GM18526 (cell line): ENCODE measurements around the gene ACOT8.
A peak's percentile ranks its signal among the peaks of the same experiment; 100 is the strongest.

Experiments
- POLR2A ChIP-seq: IDR thresholded peaks from 3 replicates; pipeline ENCODE4 v1.6.1; 2011; ENCODE audit not compliant: insufficient read length; ENCODE audit errors: extremely low read depth

The ACOT8 gene

DNA sequence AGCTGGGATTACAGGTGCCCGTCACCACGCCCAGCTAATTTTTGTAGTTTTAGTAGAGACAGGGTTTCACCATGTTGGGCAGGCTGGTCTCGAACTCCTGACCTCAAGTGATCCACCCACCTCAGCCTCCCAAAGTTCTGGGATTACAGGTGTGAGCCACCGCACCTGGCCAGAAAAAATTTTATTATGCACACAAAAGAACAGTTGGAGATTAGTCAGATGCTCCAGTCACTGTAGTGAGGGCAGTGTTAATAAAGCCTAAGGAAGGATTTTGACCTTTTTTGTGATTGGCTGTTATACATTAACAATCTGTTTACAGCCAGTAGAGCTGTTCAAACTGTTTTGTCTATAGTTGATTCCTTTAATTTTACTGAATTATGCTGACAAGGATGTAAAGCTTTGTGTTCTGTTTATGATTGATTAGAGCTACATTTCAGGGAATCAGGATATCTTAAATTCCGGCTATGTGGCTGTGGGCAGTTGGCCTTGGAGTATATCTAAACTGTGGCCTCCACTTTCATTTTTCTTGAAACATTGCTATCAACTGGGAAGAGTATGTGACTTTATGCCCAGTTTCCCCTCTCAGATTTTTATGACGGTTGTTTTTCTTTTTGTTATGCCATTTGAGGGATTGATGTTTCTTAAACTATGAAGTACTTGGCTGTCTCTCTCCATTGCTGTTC lies 10.1 kb upstream of the ACOT8 start:
- no peak for TF ChIP-seq POLR2A

DNA sequence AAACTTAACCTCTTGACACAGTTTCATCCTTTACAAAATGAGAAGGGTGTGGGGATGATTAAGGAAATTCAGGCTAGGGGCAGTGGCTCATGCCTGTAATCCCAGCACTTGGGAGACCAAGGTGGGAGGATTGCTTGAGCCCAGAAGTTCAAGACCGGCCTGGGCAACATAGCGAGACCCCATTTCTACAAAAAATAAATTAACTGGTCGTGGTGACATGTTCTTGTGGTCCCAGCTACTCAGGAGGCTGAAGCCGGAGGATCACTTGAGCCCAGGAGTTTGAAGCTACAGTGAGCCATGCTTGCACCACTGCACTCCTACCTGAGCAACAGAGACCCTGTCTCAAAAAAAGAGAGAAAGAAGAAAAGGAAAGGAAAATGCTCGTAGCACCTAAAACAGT lies 9.3 kb upstream of the ACOT8 start:
- TF ChIP-seq POLR2A: no peak

DNA sequence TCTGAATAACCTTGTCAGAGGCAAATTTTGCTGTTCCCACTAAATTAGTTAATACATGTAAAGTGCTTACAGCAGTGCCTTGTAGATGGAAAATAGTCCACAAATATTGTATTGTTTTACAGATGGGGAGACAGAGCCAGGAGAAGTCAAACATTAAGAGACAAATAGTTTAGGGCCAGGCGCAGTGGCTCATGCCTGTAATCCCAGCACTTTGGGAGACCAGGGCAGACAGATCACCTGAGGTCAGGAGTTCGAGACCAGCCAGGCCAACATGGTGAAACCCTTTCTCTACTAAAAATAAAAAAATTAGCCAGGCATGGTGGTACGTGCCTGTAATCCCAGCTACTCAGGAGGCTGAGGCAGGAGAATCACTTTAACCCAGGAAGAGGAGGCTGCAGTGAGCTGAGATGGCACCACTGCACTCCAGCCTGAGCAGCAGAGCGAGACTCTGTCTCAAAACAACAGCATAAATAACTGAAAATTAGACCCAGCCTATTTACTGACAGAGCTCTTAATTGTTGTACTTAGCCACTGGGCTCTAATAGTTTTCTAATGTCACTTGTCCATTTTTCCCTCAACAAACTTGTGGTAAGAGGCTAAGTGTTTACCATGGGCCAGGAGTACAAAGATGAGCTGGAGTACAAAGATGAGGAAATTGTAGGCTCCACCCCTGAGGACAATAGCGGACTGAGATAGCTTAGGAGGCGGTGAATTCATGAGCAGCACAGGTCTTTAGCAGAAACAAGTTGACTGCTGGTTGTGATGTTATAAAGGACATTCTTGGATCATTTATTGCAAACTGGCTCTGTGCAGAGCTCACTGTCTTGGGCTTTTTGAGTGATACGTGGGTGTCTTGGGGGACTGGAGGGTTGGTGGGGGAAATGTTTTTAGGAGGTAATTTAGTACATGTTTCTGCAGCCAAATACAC lies 6.6 kb upstream of the ACOT8 start:
- no peak for TF ChIP-seq POLR2A

DNA sequence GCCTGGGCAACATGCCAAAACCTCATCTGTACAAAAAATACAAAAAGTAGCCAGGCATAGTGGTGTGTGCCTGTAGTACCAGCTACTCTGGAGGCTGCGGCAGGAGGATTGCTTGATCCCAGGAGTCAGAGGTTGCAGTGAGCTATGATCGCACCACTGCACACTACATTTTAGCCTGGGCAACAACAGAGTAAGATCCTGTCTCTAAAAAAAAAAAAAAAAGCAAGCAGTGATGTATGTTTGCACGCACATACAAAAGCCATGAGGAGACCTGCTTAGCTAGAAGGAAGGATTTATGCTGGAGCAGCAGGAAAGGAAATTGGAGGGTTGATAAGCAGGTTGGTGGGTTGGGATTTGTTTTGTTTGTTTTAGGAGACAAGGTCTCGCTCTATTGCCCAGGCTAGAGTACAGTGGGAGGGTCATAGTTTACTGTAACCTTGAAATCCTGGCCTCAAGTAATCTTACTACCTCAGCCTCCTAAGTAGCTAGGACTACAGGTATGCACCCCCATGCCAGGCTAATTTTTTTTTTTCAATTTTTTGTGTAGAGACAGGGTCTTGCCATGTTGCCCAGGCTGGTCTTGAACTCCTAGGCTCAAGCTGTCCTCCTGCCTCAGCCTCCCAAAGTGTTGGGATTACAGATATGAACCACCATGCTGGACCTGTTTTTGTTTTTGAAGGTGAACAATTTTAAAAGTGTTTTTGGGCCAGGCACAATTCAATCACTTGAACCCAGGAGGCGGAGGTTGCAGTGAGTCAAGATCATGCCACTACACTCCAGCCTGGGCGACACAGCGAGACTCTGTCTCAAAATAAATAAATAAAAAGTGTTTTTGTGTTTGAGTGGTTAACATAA lies 4.3 kb upstream of the ACOT8 start:
- no peak for TF ChIP-seq POLR2A

DNA sequence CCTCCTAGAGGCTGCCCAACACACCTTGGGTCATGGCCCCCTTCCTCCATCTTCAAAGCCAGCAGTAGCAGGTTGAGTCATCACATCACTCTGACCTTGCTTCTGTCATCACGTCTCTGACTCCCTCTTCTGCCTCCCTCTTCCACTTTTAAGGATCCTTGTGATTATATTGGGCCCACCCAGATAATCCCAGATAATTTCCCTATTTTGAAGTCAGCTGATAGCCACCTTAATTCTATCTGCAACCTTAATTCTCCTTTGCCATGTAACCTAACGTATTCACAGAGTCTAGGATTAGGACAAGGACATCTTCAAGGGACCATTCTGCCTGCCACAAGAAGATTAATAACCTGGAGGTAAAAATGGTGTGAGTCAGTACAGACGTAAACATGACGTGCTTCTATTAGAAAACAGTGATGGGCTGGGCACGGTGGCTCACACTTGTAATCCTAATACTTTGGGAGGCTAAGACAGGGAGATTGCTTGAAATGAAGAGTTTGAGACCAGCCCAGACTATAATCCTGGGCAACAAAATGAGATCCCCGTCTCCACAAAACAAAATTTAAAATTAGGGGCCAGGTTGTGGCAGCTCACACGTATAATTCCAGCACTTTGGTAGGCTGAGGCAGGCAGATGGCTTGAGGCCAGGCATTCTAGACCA lies 3.5 kb upstream of the ACOT8 start:
- TF ChIP-seq POLR2A: no peak

DNA sequence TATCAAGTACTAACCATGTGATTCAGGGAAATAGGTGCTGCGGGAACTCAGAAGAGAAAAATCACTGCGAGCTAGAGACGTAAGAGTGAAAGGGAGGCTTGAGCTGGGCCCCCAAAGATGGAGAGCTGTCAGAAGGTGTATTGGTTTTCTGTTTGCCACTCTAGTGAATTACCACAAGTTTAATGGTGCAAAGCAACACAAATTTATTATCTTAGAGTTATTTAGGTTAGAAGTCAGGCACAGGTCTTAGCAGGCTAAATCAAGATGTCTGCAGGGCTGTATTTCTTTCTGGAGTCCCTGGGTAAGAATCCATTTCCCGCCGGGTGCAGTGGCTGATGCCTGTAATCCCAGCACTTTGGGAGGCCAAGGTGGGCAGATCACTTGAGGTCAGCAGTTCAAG lies 2.7 kb upstream of the ACOT8 start:
- TF ChIP-seq POLR2A: no peak

DNA sequence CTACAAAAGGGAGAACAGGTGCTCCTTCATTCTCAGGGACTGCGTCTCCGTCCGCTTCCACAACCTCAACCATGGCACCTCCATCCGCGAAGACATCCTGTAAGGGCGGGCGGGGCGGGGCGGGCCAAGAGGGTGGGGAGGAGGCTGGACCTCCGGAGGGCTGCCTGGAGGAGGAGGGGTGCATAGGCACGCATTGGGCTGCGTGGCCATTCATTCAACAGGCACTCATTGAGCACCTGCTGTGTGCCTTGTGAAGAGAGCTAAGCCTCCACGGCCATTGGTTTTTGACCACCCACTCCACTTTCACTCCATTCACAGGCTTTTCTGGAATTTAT lies 657 bp upstream of the ACOT8 start:
- TF ChIP-seq POLR2A: peak; percentile 1

DNA sequence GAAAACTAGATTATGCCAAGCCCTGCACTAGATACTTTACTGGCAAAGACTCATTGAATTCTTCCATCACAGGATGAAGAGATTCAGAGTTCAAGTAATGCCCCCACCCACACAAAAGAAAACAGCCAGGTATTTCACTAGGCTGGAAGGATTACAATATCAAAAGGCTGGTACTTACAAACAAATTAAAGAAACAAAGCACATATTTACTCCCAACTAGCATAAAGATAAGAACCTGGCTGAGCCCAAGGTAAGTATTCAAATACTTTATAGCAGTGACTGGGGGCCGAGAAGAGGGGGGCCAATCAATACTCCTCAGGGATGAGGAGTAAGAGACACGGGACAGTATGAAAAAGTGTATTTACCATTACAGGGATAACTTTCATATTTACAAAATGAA lies 3.7 kb downstream of the ACOT8 start:
- TF ChIP-seq POLR2A: no peak

DNA sequence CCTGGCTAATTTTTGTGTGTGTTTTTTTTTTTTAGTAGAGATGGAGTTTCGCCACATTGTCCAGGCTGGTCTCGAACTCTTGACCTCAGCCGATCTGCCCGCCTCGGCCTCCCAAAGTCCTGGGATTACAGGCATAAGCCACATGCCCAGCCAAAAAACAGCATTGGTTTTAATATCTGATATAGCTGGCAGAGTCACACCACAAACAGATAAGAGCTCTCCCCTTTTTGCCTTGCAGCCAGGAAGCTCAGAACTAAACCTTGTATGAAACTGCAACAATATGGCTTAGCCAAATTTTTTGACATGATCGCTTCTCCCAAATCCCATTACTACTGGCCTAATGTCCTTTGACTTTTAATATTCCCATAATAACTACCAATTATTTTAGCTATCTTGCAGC lies 4.9 kb downstream of the ACOT8 start:
- TF ChIP-seq POLR2A: no peak

DNA sequence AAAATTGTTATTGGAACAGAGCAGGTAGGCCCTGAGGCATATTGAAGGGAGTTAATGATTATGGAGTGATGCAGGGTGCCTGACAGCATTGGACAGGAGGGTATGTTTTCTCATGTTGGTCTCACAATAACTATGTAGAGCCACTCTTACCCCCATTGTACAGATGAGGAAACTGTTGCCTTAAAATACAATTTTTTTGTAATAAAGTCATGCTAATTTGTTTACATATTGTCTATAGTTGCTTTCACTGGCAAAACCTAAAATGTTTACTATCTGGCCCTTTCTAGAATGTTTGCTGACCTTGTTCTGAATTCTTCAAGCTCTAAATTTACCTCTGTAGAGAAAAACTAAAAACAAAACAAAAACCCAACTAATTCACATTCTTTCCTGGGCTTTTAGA lies 5.7 kb downstream of the ACOT8 start:
- no peak for TF ChIP-seq POLR2A

DNA sequence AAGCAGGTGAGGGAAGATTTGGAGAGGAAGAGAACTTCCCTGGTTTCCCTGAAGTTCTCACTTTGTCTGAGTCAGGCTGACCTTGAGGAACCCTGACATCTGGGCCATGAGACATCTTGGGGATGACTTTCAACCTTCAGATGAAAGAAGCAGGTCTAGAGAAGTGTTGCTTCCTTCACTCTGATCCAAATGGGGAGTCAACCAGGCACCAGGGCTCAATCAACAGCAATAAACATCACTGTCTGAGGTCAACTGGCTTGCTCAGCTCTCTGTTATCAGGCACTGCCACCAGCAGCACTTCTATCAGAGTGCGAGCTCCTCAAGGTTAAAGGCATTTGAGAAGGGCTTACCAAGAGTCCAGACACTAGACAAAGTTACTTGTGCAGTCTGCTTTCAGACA lies 6.3 kb downstream of the ACOT8 start:
- TF ChIP-seq POLR2A: no peak

DNA sequence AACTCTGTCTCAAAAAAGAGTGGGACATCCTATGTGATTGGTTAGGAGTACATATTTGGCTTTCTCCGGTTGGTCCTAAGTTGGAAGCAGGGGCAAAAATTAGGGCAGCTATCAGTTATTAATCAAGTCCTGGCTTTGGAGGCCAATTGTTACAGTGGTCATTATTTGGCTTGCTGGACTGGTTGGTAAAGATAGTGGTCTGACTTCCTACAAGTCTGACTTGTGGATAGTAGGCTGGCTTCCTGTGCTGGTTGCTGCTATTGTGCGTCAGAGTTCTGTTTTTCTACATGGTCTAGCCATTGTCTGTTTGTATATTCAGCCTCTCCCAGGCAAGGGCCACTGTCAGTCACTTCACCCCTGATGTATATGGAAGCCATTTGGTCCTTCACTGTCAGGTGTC lies 7.0 kb downstream of the ACOT8 start:
- TF ChIP-seq POLR2A: no peak

DNA sequence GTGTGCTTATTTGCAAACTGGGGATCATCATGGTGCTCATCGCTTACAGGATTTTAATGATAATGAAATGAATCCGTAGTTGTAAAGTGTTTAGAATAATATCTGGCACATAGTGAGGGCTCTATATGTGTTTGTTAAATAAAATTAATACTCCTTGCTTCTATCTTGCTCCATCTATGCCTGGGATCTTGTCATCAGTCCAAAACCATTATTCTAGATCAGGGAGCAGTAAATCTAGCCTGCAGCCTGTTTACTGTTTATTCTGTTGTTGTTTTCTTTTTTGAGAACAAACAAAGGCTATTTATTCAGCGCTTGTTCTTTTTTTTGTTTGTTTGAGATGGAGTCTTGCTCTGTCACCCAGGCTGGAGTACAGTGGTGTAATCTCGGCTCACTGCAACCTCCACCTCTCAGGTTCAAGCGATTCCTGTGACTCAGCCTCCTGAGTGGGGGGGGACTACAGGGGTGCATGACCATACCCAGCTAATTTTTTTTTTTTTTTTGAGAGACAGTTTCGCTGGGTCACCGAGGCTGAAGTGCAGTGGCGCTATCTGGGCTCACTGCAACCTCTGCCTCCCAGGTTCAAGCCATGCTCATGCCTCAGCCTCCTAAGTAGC lies 8.1 kb downstream of the ACOT8 start:
- TF ChIP-seq POLR2A: no peak

DNA sequence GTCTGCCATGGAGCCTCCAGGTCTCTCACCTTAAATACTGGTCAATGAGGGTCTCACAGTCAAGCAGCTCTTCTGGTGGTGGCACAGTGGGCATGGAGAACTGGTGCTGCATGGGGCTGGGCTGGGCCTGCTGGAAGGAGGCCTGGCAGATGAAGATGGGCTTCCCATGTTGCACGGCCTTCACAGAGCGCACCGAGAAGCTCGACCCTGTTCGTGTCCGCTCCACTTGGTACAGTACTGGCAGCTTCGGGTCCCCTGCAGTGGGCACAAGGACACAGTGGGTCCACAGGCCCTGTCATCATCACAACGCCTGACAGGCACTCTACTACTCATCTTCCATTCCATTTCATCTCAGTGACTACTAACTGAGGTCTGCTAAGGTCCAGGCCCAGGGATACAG lies 8.8 kb downstream of the ACOT8 start:
- TF ChIP-seq POLR2A: no peak

DNA sequence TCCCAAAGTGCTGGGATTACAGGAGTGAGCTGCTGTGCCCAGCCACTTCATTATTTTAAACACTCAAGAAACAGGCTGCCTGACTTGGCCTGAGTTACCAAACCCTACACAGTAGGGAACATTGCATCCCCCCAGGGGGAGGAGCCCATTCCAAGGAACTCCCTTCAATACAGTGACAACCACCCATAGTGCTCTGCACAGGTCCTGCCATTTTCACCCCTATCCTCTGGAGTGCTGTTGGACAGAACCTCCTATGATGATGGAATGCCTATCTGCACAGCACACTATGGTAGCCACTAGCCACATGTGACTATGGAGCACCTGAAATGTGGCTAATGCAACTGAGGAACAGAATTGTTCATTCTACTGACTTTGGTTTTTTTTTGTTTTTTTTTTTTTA lies 11.7 kb downstream of the ACOT8 start:
- TF ChIP-seq POLR2A: no peak
